HG02759 (cell line): ENCODE results near the gene KRTAP23-1.

Source experiments
- ATAC-seq: cut with Tn5 transposase; IDR thresholded peaks from one replicate; pipeline ENCODE4 v1.9.1; 2021; ENCODE audit warnings: mild to moderate bottlenecking, moderate library complexity; ENCODE audit not compliant: unreplicated experiment

KRTAP23-1 gene, protein sequence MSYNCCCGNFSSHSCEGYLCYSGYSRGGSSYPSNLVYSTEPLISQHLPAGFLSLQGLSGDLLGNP

DNA sequence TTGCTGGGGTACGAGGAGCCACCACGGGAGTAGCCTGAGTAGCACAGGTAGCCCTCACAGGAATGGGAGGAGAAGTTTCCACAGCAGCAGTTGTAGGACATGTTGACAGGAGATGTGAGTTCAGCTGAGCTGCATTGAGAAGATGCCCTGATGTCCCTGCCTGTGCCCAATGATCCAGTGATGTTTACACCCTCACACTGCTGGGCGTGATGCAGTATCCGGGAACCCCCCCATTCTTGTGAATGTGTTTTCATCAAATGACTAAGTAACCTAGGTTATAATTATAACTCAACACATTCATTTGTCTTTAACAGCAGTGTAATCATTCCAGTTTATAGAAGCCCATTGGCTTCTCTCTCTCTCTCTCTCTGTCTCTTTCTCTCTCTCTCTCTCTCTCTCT, at the start of gene KRTAP23-1:
TSS of gene KRTAP23-1 (minus strand) at position 101 of the 400 bp plus-strand sequence. CDS start at position 101, 0 bp downstream.
- no peak for ATAC-seq

DNA sequence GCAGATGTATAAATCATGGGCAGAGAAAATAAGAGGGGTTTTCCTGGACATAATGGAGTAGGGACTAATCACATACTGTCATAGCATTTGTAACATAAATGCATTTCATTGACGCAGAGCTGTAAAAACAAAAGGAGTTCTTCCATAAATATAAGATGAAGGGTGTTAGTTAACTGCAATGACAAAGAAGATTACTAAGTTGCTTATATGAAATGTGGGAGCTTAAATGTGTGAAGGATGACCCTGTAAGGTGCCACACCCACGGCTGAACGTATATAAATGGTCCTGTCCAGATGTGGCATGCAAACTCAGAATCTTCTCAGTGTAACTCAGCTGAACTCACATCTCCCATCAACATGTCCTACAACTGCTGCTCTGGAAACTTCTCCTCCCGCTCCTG, 47.3 kb upstream of the KRTAP23-1 start, which contains the start of gene KRTAP13-1:
TSS of gene KRTAP13-1 (plus strand) at position 301 of the 400 bp plus-strand sequence. CDS start at position 357, 56 bp downstream.
- ATAC-seq: no peak

DNA sequence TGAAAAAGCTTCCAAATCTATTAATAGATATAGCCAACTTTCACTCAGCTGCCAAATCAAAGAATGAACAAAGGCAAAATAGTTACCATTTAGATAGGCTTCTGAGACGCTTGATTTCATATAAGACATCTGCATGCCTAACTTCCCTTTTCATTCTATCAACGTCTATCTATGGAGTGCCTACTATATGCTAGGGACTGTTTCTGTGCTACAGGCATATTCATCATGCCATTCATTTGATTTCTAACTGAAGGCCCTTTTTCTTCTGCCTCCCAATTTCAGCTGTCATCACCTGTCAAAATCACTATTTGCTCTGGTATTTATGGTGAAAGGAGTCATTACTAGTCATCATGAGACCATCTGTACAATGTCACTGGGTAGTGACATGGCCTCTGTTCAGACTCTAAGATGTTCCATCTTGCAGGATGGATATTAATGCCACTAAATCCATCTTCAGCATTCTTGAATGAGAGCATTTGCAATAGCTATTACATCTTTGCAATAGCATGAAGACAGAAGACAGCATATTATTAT, 43.2 kb upstream of the KRTAP23-1 start:
- ATAC-seq: no peak

DNA sequence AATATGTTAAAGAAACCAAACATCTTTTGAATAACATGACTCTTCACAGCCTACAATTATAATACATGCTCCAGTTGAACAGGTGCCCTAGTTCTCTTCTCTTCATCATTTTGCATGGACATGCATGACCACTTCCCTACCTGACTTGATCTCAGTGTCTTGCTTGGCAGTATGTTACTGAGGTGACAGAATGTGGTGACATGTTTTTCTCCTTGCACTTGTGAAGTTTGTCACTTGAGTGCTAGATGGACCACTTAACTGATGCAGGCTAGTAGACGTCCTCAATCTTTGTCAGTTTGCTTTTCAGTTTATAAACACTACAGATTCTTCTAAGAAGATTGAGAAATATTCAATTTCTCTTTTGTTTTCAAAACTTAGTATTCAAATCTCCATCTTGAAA, 33.8 kb upstream of the KRTAP23-1 start:
- no peak for ATAC-seq

DNA sequence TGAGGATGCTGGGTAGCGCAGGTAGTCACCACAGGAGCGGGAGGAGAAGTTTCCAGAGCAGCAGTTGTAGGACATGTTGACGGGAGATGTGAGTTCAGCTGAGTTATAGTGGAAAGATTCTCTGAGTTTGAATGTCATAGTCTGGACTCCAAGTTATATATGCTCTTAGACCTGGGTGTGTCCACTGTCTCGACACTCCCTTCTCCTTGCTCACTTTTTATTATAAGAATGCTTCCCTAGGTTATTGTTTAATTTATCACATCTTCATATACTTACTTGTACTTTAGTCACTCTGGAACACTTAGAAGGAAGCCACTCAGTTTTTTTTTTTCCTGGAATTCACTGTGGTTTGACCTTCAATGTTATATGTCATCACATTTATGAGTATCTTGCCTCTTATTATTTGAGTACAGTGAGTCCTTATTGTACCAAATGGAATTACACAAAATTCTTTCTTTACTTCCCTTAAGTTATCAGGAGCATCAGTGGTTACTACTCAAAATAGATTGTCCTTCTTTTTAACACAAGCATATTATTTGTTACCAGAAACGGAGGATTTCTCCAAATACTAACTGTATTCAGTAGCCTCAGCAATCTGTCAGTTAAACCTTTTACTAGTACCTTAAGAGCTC, 23.8 kb upstream of the KRTAP23-1 start, which contains the start of gene KRTAP13-2:
TSS of gene KRTAP13-2 (minus strand) at position 133 of the 632 bp plus-strand sequence. CDS start at position 75, 58 bp downstream.
- ATAC-seq: no peak

DNA sequence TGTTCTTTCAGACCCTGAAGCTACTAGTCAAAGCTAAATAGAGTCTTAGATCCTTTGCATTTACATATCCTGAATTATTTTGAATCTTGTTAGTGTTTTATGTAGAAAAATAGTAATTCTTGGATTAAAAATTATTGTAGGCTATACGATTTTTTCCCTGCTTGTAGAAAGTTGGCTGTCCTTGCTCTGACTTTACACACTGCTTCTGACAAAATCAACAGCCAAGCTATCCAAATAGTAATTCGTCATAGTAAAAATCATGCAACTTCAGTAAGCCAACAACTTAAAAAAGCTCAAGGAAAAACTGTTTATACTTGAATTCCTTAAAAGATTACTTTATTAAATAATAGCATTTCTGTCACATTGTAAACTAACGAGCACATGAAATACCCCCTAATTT, 7.5 kb upstream of the KRTAP23-1 start:
- no peak for ATAC-seq

DNA sequence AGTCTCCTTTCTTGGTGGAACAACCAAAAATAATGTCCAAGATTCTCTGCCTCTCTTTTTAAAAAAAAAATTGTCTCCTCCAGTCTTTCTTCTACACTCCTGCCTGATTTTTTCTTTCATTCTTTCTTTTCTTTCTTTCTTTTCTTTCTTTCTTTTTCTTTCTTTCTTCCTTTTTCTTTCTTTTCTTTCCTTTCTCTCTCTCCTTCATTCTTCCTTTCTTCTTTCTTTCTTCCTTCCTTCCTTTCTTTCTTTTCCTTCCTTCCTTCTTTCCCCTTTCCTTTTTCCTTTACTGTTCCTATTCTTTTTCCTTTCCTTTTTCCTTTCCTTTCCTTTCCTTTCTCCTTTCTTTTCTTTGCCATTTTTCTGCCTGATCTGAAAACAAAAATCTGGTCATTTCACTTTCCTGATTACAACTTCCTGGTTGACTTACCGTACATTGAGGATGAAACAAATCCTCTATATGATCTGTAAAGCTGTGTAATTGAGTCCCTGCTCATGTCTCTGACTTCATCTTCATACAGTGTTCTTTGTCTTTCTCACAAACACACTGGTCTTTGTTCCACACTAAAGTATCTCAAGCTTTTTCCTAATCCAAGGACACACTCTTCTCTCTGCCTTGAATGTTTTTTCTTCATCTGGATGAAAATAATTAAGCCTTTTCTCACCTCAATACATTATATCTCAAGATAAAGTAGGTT, 6.1 kb upstream of the KRTAP23-1 start:
- no peak for ATAC-seq

DNA sequence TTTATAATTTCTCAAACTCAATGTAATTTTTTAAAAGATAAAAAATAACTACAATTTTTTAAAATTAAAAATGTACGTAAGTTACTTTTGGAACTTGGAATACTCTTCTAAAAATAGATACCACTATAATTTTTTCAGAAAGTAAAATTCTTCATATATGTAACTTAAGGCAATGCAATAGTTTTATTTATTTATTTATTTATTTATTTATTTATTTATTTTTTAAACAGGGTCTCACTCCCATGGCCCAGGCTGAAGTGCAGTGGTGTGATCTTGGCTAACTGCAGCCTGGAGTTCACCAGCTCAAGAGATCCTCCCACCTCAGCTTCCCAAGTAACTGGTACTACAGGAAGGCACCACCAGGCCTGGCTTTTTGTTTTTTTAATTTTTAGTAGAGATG, 3.1 kb upstream of the KRTAP23-1 start:
- ATAC-seq: no peak

DNA sequence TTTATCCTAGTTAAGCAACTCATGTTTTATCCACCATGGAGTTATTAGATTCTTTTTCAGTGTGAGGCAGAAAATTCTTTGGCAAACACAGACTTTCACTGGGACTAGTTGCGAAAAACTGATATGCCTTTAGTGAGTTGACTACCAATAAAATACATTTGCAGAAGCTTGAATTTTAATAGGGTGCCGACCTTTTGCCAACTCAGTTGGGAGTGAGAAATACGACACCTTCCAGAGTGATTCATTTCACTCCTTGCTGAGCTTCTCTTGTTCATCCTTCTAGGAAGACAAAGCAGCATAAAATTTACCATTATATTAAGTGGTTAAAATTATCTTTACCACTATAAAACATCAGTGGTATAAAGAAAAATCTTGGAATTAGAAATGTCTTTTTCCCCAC, 1.2 kb upstream of the KRTAP23-1 start:
- ATAC-seq: no peak

DNA sequence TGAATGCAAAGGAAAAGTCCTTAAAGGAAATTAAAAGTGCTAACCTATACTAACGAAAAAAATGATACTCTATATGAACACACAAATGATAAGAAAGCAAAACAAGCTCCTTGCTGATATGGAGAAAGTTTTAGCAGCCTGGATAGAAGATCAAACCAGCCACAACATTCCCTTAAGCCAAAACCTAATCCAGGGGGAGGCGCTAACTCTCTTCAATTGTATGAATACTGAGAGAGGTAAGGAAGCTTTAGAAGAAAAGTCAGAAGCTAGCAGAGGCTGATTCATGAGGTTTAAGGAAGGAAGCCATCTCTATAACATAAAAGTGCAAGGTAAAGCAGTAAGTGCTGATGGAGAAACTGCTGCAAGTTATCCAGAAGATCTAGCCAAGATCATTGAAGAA, 3.4 kb downstream of the KRTAP23-1 start:
- no peak for ATAC-seq

DNA sequence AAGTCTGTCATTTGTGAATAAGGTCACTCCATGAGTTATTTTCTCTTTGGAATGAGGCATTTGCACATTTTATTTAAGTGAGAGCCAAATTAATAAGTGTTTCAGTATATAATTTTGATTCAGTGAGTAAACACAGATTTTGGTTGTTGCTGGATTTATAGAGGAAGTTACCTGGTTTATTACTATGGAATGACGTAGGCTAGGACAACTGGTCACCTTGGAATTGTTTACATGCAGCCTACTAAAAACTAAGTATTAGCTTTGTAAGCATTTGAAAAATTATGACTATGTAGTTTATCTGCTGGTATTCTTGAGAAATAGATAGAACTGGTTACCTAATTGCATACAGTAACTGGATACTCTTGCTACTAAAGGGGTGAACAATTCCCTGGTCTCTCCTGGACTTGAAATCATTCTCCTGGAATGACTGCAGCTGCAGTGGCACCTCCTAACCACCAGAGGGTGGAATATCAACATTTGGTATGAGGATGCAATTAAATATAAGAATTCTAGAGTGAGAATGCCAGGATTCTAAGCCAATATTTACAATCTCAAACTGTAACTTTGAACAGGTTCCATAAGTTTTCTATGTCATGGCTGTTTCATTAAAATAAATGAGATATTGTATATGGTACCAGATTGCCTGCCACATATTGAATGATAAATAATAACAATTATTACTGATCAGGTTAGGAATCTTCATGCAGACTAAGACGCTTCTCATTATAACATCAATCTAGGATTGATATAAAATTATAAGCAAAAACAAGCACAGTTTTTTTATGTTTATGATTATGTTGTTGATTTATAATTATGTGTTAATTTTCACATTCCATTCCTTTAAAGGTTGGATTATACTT, 7.5 kb downstream of the KRTAP23-1 start:
- ATAC-seq: no peak

DNA sequence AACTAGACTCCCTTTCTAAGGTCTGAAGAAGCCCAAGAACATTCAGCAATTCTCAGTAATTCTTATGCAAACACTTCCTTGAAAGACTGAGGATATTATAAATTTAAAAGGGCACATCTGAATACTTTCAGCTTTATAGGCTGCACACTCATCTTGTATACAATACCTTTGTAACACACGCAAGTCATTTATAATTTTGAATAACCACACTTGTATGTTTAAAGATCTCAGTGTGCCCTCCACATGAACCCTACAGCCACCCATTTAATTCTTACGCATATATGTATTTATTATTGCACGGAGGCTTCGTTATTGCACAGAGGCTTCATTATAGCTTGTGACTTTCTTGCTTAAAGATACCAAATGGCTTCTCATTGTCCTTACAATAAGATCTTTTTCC, 9.7 kb downstream of the KRTAP23-1 start:
- ATAC-seq: no peak

DNA sequence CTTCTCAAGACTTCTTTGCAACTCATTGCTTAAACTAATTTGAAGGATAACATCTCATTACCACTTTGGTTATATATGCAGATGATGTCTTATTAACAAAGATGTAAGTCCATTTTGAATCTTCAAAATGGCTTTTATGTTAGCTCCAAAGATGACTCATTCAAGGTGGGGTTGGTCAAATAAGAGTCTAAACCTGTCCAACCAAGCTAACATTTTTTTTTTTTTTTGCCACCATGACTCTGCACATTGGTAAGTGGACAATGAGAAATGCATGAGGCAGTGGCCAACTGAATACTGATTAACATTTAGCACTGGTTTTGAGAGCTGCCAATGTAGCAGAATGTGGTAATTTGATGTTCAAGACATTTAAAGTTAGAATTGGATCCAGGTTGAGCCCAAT, 10.6 kb downstream of the KRTAP23-1 start:
- no peak for ATAC-seq

DNA sequence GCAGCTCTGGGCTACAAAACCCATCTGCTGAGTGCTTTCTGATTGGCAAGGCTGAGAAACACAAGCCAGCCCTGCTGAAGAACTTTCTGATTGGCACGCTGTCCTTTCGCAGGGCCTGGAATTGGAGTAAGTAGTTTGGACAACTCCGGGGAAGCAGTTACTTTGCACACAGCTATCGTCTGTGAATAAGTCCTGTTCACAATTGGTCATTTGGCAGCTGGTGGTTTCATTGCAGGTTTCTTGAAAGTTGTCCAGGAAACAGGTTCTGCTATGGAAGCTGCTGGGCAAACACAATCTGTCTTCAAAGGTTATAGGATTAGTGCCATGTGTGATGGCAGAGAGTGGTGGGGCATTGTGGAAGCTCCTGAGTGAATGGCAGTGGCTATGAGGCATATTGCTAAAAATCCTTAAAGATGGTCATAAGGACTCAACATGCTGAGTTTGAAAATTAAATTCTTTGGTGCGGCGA, 11.1 kb downstream of the KRTAP23-1 start, which contains the start of gene KRTAP27-1:
TSS of gene KRTAP27-1 (minus strand) at position 419 of the 469 bp plus-strand sequence. CDS start at position 393, 26 bp downstream.
- no peak for ATAC-seq

DNA sequence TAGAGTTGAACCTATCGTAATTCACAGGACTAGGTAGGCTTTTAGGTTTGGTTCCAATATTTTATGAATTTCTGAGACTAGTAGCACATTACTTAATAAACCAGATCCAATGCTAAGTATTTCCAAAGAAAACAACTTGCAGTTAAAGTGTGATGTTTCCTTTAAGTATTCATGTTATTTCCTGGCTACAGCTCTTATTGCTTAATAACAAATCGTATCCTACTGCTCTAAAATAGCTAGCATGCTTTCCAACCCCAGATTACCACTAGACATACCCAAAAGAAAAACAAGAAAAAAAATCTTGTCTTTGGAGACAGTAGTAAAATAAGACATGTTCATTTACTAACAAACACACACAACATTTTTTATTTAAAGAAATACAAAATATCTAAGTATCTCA, 11.8 kb downstream of the KRTAP23-1 start:
- no peak for ATAC-seq

DNA sequence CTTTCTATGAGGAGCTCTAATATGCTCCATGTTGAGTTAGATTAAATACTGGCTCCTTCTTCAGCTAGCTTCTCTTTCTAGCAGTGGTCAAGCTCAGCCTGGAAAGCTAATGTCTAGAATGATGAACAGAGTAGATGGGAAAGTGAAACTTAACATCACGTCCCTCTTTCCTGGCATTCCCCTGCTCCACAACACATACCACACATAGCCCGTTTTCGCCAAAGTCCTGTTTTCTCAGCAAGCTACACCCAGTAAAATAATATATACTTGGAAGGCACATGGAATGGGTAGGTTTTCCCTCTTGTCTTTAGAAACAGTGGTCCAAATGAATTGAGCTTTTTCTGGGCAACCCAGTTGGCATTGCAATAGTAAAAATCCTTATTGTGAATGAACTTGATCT, 14.7 kb downstream of the KRTAP23-1 start:
- ATAC-seq: no peak

DNA sequence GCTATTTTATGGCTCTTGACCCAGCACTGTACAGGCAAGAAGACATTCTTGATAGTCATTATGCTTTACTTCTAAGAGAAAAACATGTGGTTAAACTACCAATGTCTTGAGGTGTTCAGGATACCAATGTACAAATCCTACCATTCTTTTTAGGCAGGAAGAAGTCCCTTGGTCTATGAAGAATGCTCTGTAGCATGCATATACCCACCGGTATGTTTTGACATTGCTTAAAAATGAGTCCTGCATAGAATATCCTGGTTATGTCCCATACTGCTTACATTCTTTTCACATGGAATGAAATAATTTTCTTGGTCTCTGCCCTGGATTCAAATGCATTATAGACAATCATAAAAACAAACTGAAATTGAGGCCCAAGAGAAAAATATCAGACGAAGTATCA, 15.7 kb downstream of the KRTAP23-1 start:
- no peak for ATAC-seq

DNA sequence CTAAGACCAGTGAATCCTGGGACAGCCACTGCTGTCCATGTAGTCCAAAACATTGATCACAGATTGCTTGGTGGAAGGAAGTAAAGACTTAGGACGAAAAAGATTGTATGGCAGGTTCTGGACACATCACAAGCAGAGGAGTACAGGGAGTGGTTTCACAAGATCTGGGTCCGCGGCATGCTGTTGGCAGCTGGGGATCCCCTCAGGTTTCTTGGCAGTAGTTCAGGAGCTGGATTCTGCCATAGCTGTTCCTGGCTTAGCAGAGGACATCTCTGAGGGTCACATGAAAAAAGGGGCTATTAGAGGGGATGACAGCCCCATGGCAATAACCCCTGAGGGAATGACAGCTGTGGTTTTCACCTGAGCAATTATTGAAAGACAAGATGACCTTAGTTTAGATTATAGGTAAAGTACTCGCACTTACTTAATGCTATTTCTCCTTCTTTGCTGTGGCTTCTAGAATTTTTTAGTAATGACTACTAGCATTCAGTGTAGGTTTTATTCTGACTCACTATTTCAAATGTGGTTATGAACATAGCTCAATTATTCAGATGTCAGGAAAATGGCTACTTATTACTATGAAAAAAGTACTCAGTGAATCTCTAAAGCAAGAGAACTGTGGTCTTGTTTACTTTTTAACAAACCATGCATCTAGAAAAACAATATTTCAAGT, 19.1 kb downstream of the KRTAP23-1 start:
- ATAC-seq: no peak

DNA sequence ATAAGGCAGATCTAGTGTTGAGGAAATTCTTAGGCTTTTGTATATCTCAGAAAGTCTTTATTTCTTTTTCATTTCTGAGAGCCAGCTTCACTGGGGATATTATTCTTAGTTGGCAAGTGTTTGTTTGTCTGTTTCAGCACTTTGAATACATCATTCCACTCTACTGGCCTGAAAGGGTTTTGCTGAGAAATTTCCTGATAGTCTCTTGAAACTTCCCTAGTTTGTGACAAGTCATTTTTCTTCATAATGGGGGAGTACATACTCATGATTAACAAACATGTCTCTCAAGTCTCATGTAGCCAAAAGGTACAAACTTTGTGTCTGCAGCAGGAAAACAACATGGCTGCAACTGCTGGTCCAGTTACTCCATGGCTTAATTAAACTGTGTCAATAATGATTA, 22.0 kb downstream of the KRTAP23-1 start:
- no peak for ATAC-seq

DNA sequence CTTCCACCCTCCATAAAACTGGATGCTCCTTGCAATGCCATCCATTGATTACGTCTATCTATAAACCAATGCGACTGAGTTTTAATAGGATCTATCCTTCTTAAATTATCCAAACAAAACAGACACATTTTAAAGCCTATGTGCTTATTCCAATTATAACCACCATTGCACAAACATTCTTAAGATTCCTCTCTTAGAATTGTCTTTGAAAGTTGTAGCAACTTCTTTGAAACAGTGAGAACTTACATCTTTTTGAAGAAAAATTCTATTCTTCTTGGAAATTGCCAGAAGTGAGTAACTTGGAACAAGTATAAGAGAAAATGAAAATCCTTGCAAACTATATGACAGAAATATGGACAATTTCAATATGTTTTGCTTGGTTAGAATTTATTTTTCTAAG, 28.2 kb downstream of the KRTAP23-1 start, which contains the start of gene KRTAP26-1:
TSS of gene KRTAP26-1 (minus strand) at position 101 of the 400 bp plus-strand sequence. CDS start 280 bp downstream, outside the sequence.
- no peak for ATAC-seq
